GM21786 (cell line): ENCODE data around the gene AHRR.

Experiments used
- ATAC-seq: cut with Tn5 transposase; IDR thresholded peaks from one replicate; pipeline ENCODE4 v1.9.1; 2021; ENCODE audit not compliant: unreplicated experiment

AHRR gene

GRCh38 chr5:344668-345067 is 23.2 kb downstream of the AHRR start:
- ATAC-seq: no peak

GRCh38 chr5:345404-346195 is 24.1 kb downstream of the AHRR start:
- no peak for ATAC-seq

DNA sequence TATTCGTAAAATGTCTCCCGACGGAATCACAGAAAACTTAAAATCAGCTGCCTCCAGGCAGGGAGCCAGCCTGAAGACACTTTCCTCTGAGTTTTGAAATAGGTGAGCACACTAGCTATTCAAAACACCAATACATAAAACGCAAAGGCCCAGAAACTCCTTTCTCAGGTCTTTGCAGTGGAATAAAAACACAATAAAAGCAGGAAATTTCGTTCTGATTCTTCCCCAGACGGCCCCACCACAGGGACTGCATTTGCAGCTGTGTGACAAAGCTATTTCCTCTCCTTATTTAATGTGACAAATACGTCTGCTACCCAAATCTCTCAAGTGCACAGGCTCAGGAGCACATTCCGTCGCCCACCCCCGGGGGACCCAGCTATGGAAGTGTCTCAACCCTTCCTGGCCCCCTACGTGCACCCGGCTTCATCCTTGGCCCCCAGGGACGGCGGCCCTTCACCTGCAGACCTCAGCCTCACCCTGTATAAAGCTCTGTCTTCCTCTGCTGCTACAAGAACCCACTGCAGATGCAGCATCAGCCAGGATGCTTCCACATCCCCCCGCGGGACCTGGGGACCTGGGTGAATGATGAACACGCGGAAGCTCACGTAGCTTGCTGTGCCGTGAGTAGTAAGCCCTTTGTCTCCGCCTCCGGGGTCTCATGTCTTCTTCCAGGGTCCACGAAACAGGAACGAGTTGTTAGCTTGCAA is 24.9 kb downstream of the AHRR start:
- no peak for ATAC-seq

GRCh38 chr5:347712-348284 is 26.3 kb downstream of the AHRR start:
- ATAC-seq: no peak

DNA sequence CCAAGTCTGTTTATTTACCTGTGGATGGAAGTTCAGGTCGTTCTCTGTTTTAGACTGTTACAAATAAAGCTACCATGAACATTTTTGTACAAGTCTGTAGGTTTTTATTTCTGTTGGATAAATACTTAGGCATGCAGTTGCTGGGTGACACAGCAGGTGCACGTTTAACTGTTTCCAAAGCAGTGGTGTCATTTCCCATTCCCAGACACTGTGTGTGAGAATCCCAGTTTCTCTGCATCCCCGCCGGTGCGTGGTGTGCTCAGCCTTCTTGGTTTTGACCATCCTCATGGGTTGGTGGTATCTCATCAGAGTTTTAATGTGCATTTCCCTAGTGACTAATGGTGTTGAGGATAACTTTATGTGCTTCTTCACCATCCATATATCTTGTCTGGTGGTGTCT is 27.2 kb downstream of the AHRR start:
- ATAC-seq: no peak

GRCh38 chr5:350355-350754 is 28.8 kb downstream of the AHRR start:
- ATAC-seq: no peak

GRCh38 chr5:351084-351920 is 29.8 kb downstream of the AHRR start:
- no peak for ATAC-seq

DNA sequence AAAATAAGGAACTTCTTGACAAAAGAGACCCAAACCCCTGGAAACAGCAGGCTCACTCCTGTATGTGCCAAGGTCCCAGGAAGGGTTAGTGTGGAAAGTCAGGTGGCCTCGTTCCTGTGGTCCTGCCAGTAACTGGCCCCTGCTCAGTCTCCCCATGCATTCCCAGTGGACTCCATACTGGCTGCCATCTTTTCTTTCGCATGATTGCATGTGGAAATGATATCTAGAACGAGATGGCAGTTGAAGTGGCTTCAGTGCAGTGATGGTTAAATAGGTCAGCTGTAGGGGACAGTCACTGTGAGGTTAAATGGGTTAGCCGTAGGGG is 30.4 kb downstream of the AHRR start:
- ATAC-seq: no peak

GRCh38 chr5:352639-353611 is 31.4 kb downstream of the AHRR start:
- no peak for ATAC-seq

GRCh38 chr5:353612-354580 is 32.4 kb downstream of the AHRR start:
- ATAC-seq: no peak

- no peak for ATAC-seq
Measured at GRCh38 chr5:354581-355378, 33.3 kb downstream of the AHRR start.

- ATAC-seq: no peak
Measured at GRCh38 chr5:355379-355935, 33.9 kb downstream of the AHRR start.

- ATAC-seq: no peak
Measured at GRCh38 chr5:355958-356357, 34.4 kb downstream of the AHRR start.

DNA sequence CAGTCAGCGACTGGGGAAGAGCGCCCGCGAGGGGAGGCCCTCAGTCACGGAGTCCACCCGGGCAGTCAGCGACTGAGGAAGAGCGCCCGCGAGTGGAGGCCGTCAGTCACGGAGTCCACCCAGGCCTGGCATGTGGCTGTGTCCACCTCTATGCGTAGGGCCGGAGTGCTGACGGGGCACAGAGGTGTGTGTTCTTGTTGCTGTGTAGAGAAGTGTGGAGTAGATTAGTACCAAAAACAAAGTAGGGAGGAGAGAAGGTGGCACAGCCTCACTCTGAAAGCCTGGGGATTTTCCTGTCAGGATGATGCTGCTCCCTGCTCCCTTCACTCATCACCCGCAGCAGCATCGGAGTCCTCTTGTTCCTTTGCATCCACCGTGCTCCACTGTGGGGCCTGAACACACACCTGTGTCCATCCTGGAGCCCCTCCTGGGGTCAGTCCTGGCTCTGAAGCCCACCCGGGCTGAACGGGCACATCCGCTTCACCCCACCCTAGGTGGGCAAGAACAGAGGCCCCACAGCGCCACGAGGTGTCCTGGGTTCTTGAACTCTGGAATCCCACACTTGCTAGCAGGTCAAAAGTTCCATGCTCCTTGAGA is 37.9 kb downstream of the AHRR start:
- ATAC-seq: no peak

DNA sequence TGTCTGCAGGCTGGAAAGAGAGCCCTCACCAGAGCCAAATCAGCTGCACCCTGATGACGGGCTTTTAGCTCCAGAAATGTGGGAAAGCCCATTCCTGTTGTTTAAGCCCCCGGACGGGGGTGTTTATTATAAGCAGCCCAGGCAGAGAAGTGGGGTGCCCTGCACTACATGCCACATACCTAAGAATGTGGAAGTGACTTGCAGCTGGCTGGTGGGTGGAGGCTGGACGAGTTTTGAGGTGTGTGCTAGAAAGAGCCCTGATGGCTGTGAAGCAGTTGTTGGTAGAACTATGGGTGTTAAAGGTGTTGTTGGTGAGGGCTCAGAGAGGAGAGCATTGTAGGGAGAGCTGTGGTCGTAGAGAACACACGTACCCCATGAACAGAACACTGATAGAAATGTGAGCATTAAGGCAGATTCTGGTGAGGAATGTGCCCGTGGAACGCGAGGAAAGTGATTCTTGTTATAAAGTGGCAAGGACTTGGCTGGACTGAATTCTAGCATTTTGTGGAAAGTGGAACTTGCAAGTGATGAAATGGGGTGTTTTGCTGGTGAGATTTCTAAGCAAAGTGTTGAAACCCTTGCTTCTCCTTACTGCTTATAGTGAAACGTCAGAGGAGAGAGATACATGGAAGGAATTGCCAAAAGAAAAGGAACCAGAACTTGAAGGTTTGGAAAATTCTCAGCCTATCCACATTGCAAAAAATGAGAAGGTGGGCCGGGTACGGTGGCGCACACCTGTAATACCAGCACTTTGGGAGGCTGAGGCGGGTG is 38.9 kb downstream of the AHRR start:
- no peak for ATAC-seq

- no peak for ATAC-seq
Measured at GRCh38 chr5:362189-362588, 40.7 kb downstream of the AHRR start.
